GM21526 (cell line): ENCODE data around the gene REPIN1.

Source experiments
- ATAC-seq: cut with Tn5 transposase; IDR thresholded peaks from one replicate; pipeline ENCODE4 v1.9.1; 2021; ENCODE audit warnings: moderate library complexity; ENCODE audit not compliant: unreplicated experiment, low FRiP score

REPIN1 gene

GRCh38 chr7:150368096-150368883, at the start of gene REPIN1:
Gene REPIN1 (plus strand): TSS chr7:150368822. CDS start chr7:150369712, 890 bp downstream.
- peak; percentile 43 for ATAC-seq

- ATAC-seq: no peak
Measured at GRCh38 chr7:150321788-150322113, 46.9 kb upstream of the REPIN1 start.

GRCh38 chr7:150322114-150322832, 46.3 kb upstream of the REPIN1 start:
- ATAC-seq: no peak

- peak; percentile 60 for ATAC-seq
Measured at GRCh38 chr7:150322833-150323681, 45.6 kb upstream of the REPIN1 start, which contains the start of the genes ACTR3C and LRRC61. Gene ACTR3C (minus strand): TSS chr7:150323545. CDS start chr7:150295296, 28,249 bp downstream. Gene LRRC61 (plus strand): TSS chr7:150323355. CDS start chr7:150336862, 13,507 bp downstream.

GRCh38 chr7:150323682-150324372, 44.8 kb upstream of the REPIN1 start:
- peak; percentile 27 for ATAC-seq

GRCh38 chr7:150324373-150324961, 44.2 kb upstream of the REPIN1 start:
- no peak for ATAC-seq

GRCh38 chr7:150325110-150325611, 43.5 kb upstream of the REPIN1 start:
- no peak for ATAC-seq

GRCh38 chr7:150325901-150326300, 42.7 kb upstream of the REPIN1 start:
- ATAC-seq: no peak

GRCh38 chr7:150326657-150327268, 41.9 kb upstream of the REPIN1 start:
- no peak for ATAC-seq

- ATAC-seq: no peak
Measured at GRCh38 chr7:150327308-150327707, 41.3 kb upstream of the REPIN1 start.

GRCh38 chr7:150329331-150330120, 39.1 kb upstream of the REPIN1 start:
- ATAC-seq: no peak

- no peak for ATAC-seq
Measured at GRCh38 chr7:150330211-150330885, 38.3 kb upstream of the REPIN1 start.

GRCh38 chr7:150332852-150333635, 35.6 kb upstream of the REPIN1 start:
- no peak for ATAC-seq

GRCh38 chr7:150333659-150334058, 35.0 kb upstream of the REPIN1 start:
- ATAC-seq: no peak

- ATAC-seq: no peak
Measured at GRCh38 chr7:150334108-150334507, 34.5 kb upstream of the REPIN1 start.

GRCh38 chr7:150335108-150335773, 33.4 kb upstream of the REPIN1 start:
- ATAC-seq: no peak

- ATAC-seq: no peak
Measured at GRCh38 chr7:150335774-150336112, 32.9 kb upstream of the REPIN1 start.
